ENCODE results near the gene ARID1A. TPM values are rescaled to one million over a fixed set of nuclear protein-coding genes. Genes with fewer than 3 reads are reported as not detected.

ARID1A gene
- total RNA-seq, 4 donors from 2014 or later, result 43.4 to 72.0 (median 53.1) TPM

GRCh38 chr1:26811708-26812107 is 115.9 kb downstream of the ARID1A start:
- H3K4me3 ChIP-seq, result no peak overlapping the region
- no peaks in the 10 kb centered on the region for H3K9me3 ChIP-seq
- H3K27ac ChIP-seq, result no peak overlapping the region
- peaks cover 0 to 6% (median 0%) of the 10 kb centered on the region in 4 donors for H3K4me1 ChIP-seq
- DNase-seq, result no peak
- H3K27me3 ChIP-seq, result no peaks in the 10 kb centered on the region
- in situ Hi-C loops (cut with MboI; ENCODE audit: low pct_ligation_motif_present in 1 of 4, low pct_unique_long_range_greater_than_20kb in 1 of 4, low sequenced_read_pairs in 3 of 4), result loop anchor here in 1 of 4 donors (5.0 kb wide), 1 partner anchor 51 kb away; the partner anchor contains the start of gene SFN
- intact Hi-C loops (cut with DNase I; ENCODE audit: low total_unique reads), result no loop called here
- TF ChIP-seq CTCF (IDR thresholded peaks at IDR 0.05) (no peak), POLR2AphosphoS5 (IDR thresholded peaks at IDR 0.05) (no peak), EP300 (IDR thresholded peaks at IDR 0.05; ENCODE audit: low read depth) (no peak), POLR2A (IDR thresholded peaks at IDR 0.05) (no peak)
- no peaks in the 10 kb centered on the region for H3K36me3 ChIP-seq

GRCh38 chr1:26814377-26814776 is 118.6 kb downstream of the ARID1A start:
- TF ChIP-seq POLR2A (IDR thresholded peaks at IDR 0.05) (no peak), POLR2AphosphoS5 (IDR thresholded peaks at IDR 0.05) (no peak), CTCF (IDR thresholded peaks at IDR 0.05) (no peak), EP300 (IDR thresholded peaks at IDR 0.05; ENCODE audit: low read depth) (no peak)
- intact Hi-C loops (cut with DNase I; ENCODE audit: low total_unique reads), result no loop called here
- Histone ChIP-seq H3K27me3 (no peaks in the 10 kb centered on the region), H3K4me3 (no peak overlapping the region), H3K36me3 (no peaks in the 10 kb centered on the region), H3K27ac (no peak overlapping the region), H3K4me1 (peaks cover 0 to 6% (median 0%) of the 10 kb centered on the region in 4 donors), H3K9me3 (no peaks in the 10 kb centered on the region)
- in situ Hi-C loops (cut with MboI; ENCODE audit: low pct_ligation_motif_present in 1 of 4, low pct_unique_long_range_greater_than_20kb in 1 of 4, low sequenced_read_pairs in 3 of 4), result loop anchor here in 1 of 4 donors (5.0 kb wide), 1 partner anchor 48 kb away; the partner anchor contains the start of gene SFN
- DNase-seq, result no peak
- 93 to 100% methylated on average over 1 to 2 of the region's 2 CpGs for WGBS, 2 donors (ENCODE audit: low coverage in 1 of 2)

GRCh38 chr1:26814893-26815292 is 119.1 kb downstream of the ARID1A start:
- no peaks in the 10 kb centered on the region for H3K27me3 ChIP-seq
- H3K27ac ChIP-seq, result no peak overlapping the region
- no peaks in the 10 kb centered on the region for H3K36me3 ChIP-seq
- intact Hi-C loops (cut with DNase I; ENCODE audit: low total_unique reads), result no loop called here
- in situ Hi-C loops (cut with MboI; ENCODE audit: low pct_ligation_motif_present in 1 of 4, low pct_unique_long_range_greater_than_20kb in 1 of 4, low sequenced_read_pairs in 3 of 4), result loop anchor here in 1 of 4 donors (5.0 kb wide), 1 partner anchor 47 kb away; the partner anchor contains the start of gene SFN
- H3K4me3 ChIP-seq, result no peak overlapping the region
- TF ChIP-seq POLR2AphosphoS5 (IDR thresholded peaks at IDR 0.05) (no peak), CTCF (IDR thresholded peaks at IDR 0.05) (no peak), POLR2A (IDR thresholded peaks at IDR 0.05) (no peak), EP300 (IDR thresholded peaks at IDR 0.05; ENCODE audit: low read depth) (no peak)
- H3K4me1 ChIP-seq, result peaks cover 0 to 6% (median 0%) of the 10 kb centered on the region in 4 donors
- DNase-seq, result no peak
- WGBS, 2 donors (ENCODE audit: low coverage in 1 of 2), result 88% methylated on average over 3 of the region's 3 CpGs; no CpG with 5 or more reads in 1 of the 2 donors
- no peaks in the 10 kb centered on the region for H3K9me3 ChIP-seq

GRCh38 chr1:26820784-26821269 is 125.0 kb downstream of the ARID1A start:
- WGBS, 2 donors (ENCODE audit: low coverage in 1 of 2), result 25 to 31% methylated on average over 2 to 4 of the region's 4 CpGs
- DNase-seq, result peak; percentile 25
- Histone ChIP-seq H3K4me3 (peak overlapping the region in 1 of 4 donors; percentile 18), H3K9me3 (no peaks in the 10 kb centered on the region), H3K27me3 (no peaks in the 10 kb centered on the region), H3K4me1 (peaks cover 8 to 30% (median 21%) of the 10 kb centered on the region in 4 donors), H3K36me3 (no peaks in the 10 kb centered on the region), H3K27ac (peak overlapping the region in 3 of 4 donors; percentile 14 to 44 (median 19))
- intact Hi-C loops (cut with DNase I; ENCODE audit: low total_unique reads), result no loop called here
- TF ChIP-seq CTCF (IDR thresholded peaks at IDR 0.05) (no peak), POLR2AphosphoS5 (IDR thresholded peaks at IDR 0.05) (no peak), POLR2A (IDR thresholded peaks at IDR 0.05) (no peak), EP300 (IDR thresholded peaks at IDR 0.05; ENCODE audit: low read depth) (no peak)
- in situ Hi-C loops (cut with MboI; ENCODE audit: low pct_ligation_motif_present in 1 of 4, low pct_unique_long_range_greater_than_20kb in 1 of 4, low sequenced_read_pairs in 3 of 4), result no loop called here
